ENCODE results near the gene SLC12A8.
"Not testable (repeated sequence)": the region's sequence is repeated elsewhere in the genome, so short reads cannot be mapped to it uniquely, and the experiment has no call there.

Gene SLC12A8

GRCh38 chr3:125087768-125088391 is 124.7 kb downstream of the SLC12A8 start:
- Histone ChIP-seq H2BK15ac (ENCODE audit: low read depth, poor library complexity, severe bottlenecking) (no peak overlapping the region), H3K4me2 (ENCODE audit: low read length, poor library complexity, severe bottlenecking) (no peak overlapping the region), H3K36me3 (ENCODE audit: control insufficient read depth in 1 of 2, insufficient read depth in 2 of 2, low read depth in 1 of 2, low read length in 2 of 2) (peaks cover 8 to 10% of the 10 kb centered on the region in 2 experiments), H3K14ac (ENCODE audit: low read length in 2 of 2) (peak overlapping the region in 1 of 2 experiments; percentile 95), H4K91ac (ENCODE audit: low read length) (peak overlapping the region; percentile 68), H3K9me3 (ENCODE audit: control insufficient read depth, low read length) (peaks cover 18% of the 10 kb centered on the region), H2BK120ac (ENCODE audit: low read depth, low read length) (peak overlapping the region; percentile 85), H3K4me3 (ENCODE audit: insufficient read depth in 1 of 2, low read depth in 1 of 2, low read length in 2 of 2) (no peak overlapping the region), H3K79me1 (replicated peaks; ENCODE audit: low read length, poor library complexity, severe bottlenecking) (no peaks in the 10 kb centered on the region), H3K27me3 (ENCODE audit: control insufficient read depth in 1 of 2, insufficient read depth in 1 of 2, low read length in 2 of 2) (no peaks in the 10 kb centered on the region), H3K4ac (ENCODE audit: low read depth in 1 of 2, low read length in 2 of 2) (no peak overlapping the region), H3K4me1 (ENCODE audit: control insufficient read depth, insufficient read depth, low read depth, low read length) (peaks cover 2% of the 10 kb centered on the region), H2BK12ac (ENCODE audit: low read length in 2 of 2) (peak overlapping the region in 1 of 2 experiments; percentile 79), H3K23ac (ENCODE audit: low read length in 2 of 2) (no peak overlapping the region), H2BK5ac (ENCODE audit: low read depth, low read length, poor library complexity, severe bottlenecking) (no peak overlapping the region), H4K8ac (ENCODE audit: low read length) (peak overlapping the region; percentile 88), H3K27ac (ENCODE audit: low read length, poor library complexity, severe bottlenecking) (no peak overlapping the region), H2AFZ (ENCODE audit: low read depth, low read length) (no peak overlapping the region), H3K18ac (ENCODE audit: low read depth in 1 of 2, low read length in 2 of 2) (peak overlapping the region; percentile 46 to 93), H3K9ac (ENCODE audit: low read length) (peak overlapping the region; percentile 45), H2AK5ac (ENCODE audit: low read length, severe bottlenecking) (no peak overlapping the region)
- DNase-seq, result peak; percentile 92
- WGBS, result 59% methylated on average over 5 of the region's 6 CpGs

GRCh38 chr3:125085166-125085565 is 127.4 kb downstream of the SLC12A8 start:
- no peak for DNase-seq

GRCh38 chr3:125083776-125084175 is 128.8 kb downstream of the SLC12A8 start:
- Histone ChIP-seq H3K4ac (ENCODE audit: low read depth in 1 of 2, low read length in 2 of 2) (no peak overlapping the region), H2AK5ac (ENCODE audit: low read length, severe bottlenecking) (no peak overlapping the region), H4K8ac (ENCODE audit: low read length) (no peak overlapping the region), H3K18ac (ENCODE audit: low read depth in 1 of 2, low read length in 2 of 2) (no peak overlapping the region), H3K9ac (ENCODE audit: low read length) (no peak overlapping the region), H3K27ac (ENCODE audit: low read length, poor library complexity, severe bottlenecking) (no peak overlapping the region), H3K36me3 (ENCODE audit: control insufficient read depth in 1 of 2, insufficient read depth in 2 of 2, low read depth in 1 of 2, low read length in 2 of 2) (peaks cover 0 to 8% of the 10 kb centered on the region in 2 experiments), H2BK15ac (ENCODE audit: low read depth, poor library complexity, severe bottlenecking) (no peak overlapping the region), H4K91ac (ENCODE audit: low read length) (no peak overlapping the region), H3K79me1 (replicated peaks; ENCODE audit: low read length, poor library complexity, severe bottlenecking) (no peaks in the 10 kb centered on the region), H3K14ac (ENCODE audit: low read length in 2 of 2) (no peak overlapping the region), H3K23ac (ENCODE audit: low read length in 2 of 2) (no peak overlapping the region), H2BK12ac (ENCODE audit: low read length in 2 of 2) (no peak overlapping the region), H3K27me3 (ENCODE audit: control insufficient read depth in 1 of 2, insufficient read depth in 1 of 2, low read length in 2 of 2) (no peaks in the 10 kb centered on the region), H2BK120ac (ENCODE audit: low read depth, low read length) (no peak overlapping the region), H3K4me2 (ENCODE audit: low read length, poor library complexity, severe bottlenecking) (no peak overlapping the region), H3K4me1 (ENCODE audit: control insufficient read depth, insufficient read depth, low read depth, low read length) (peaks cover 4% of the 10 kb centered on the region), H3K9me3 (ENCODE audit: control insufficient read depth, low read length) (no peaks in the 10 kb centered on the region), H2AFZ (ENCODE audit: low read depth, low read length) (no peak overlapping the region), H3K4me3 (ENCODE audit: insufficient read depth in 1 of 2, low read depth in 1 of 2, low read length in 2 of 2) (no peak overlapping the region), H2BK5ac (ENCODE audit: low read depth, low read length, poor library complexity, severe bottlenecking) (no peak overlapping the region)
- peak; percentile 47 for DNase-seq
- WGBS, result 46% methylated on average over 10 of the region's 10 CpGs

More at GRCh38 chr3:125085166-125085565, 127.4 kb downstream of the SLC12A8 start:
- Histone ChIP-seq H3K27ac (ENCODE audit: low read length, poor library complexity, severe bottlenecking) (no peak overlapping the region), H2BK120ac (ENCODE audit: low read depth, low read length) (no peak overlapping the region), H3K9me3 (ENCODE audit: control insufficient read depth, low read length) (peaks cover under 1% of the 10 kb centered on the region), H4K8ac (ENCODE audit: low read length) (no peak overlapping the region), H2AK5ac (ENCODE audit: low read length, severe bottlenecking) (no peak overlapping the region), H3K23ac (ENCODE audit: low read length in 2 of 2) (no peak overlapping the region), H3K4me1 (ENCODE audit: control insufficient read depth, insufficient read depth, low read depth, low read length) (peaks cover 4% of the 10 kb centered on the region), H3K9ac (ENCODE audit: low read length) (no peak overlapping the region), H2BK5ac (ENCODE audit: low read depth, low read length, poor library complexity, severe bottlenecking) (no peak overlapping the region), H3K4ac (ENCODE audit: low read depth in 1 of 2, low read length in 2 of 2) (no peak overlapping the region), H3K36me3 (ENCODE audit: control insufficient read depth in 1 of 2, insufficient read depth in 2 of 2, low read depth in 1 of 2, low read length in 2 of 2) (peaks cover 1 to 8% of the 10 kb centered on the region in 2 experiments), H3K79me1 (replicated peaks; ENCODE audit: low read length, poor library complexity, severe bottlenecking) (no peaks in the 10 kb centered on the region), H4K91ac (ENCODE audit: low read length) (no peak overlapping the region), H2BK15ac (ENCODE audit: low read depth, poor library complexity, severe bottlenecking) (no peak overlapping the region), H3K4me3 (ENCODE audit: insufficient read depth in 1 of 2, low read depth in 1 of 2, low read length in 2 of 2) (no peak overlapping the region), H3K27me3 (ENCODE audit: control insufficient read depth in 1 of 2, insufficient read depth in 1 of 2, low read length in 2 of 2) (no peaks in the 10 kb centered on the region), H3K14ac (ENCODE audit: low read length in 2 of 2) (no peak overlapping the region), H2BK12ac (ENCODE audit: low read length in 2 of 2) (no peak overlapping the region), H3K4me2 (ENCODE audit: low read length, poor library complexity, severe bottlenecking) (no peak overlapping the region), H3K18ac (ENCODE audit: low read depth in 1 of 2, low read length in 2 of 2) (no peak overlapping the region), H2AFZ (ENCODE audit: low read depth, low read length) (no peak overlapping the region)

DNA sequence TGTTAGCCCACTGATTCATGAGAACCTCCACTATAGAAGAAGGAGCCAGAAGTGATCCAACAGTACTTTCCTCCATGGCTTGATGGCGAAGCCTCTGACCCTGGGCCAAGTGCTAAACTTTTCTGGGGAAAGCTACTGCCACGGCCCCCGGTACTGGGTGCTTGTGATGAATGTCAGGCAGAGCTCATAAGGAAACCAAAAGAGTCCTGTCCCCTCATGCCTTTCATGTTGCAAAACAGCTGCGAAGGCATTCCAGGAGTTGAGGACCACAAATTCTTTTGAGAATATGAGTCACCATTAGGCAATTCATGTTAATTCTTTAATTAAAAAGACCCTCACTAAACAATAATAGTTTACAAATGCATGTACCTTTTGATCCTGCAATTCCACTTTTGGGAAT is 130.2 kb downstream of the SLC12A8 start:
- H3K9me3 ChIP-seq (ENCODE audit: control insufficient read depth, low read length); H4K8ac ChIP-seq (ENCODE audit: low read length); H3K4me1 ChIP-seq (ENCODE audit: control insufficient read depth, insufficient read depth, low read depth, low read length); H2BK15ac ChIP-seq (ENCODE audit: low read depth, poor library complexity, severe bottlenecking); H4K91ac ChIP-seq (ENCODE audit: low read length); H3K4me3 ChIP-seq (ENCODE audit: insufficient read depth in 1 of 2, low read depth in 1 of 2, low read length in 2 of 2); H3K27ac ChIP-seq (ENCODE audit: low read length, poor library complexity, severe bottlenecking); H2BK12ac ChIP-seq (ENCODE audit: low read length in 2 of 2); H3K23ac ChIP-seq (ENCODE audit: low read length in 2 of 2); H3K36me3 ChIP-seq (ENCODE audit: control insufficient read depth in 1 of 2, insufficient read depth in 2 of 2, low read depth in 1 of 2, low read length in 2 of 2); H3K27me3 ChIP-seq (ENCODE audit: control insufficient read depth in 1 of 2, insufficient read depth in 1 of 2, low read length in 2 of 2); H3K4ac ChIP-seq (ENCODE audit: low read depth in 1 of 2, low read length in 2 of 2); H3K18ac ChIP-seq (ENCODE audit: low read depth in 1 of 2, low read length in 2 of 2); H3K4me2 ChIP-seq (ENCODE audit: low read length, poor library complexity, severe bottlenecking); H2BK5ac ChIP-seq (ENCODE audit: low read depth, low read length, poor library complexity, severe bottlenecking); H3K14ac ChIP-seq (ENCODE audit: low read length in 2 of 2); H2BK120ac ChIP-seq (ENCODE audit: low read depth, low read length); H2AK5ac ChIP-seq (ENCODE audit: low read length, severe bottlenecking); H2AFZ ChIP-seq (ENCODE audit: low read depth, low read length); H3K9ac ChIP-seq (ENCODE audit: low read length); H3K79me1 ChIP-seq (replicated peaks; ENCODE audit: low read length, poor library complexity, severe bottlenecking): not testable (repeated sequence)
- peak; percentile 52 for DNase-seq
- WGBS, result 21% methylated on average over 3 of the region's 4 CpGs

Data from mesenchymal stem cell (in vitro differentiated cells and primary cell).